HEK293 (cell line): ENCODE results near the gene PKMYT1.

ENCODE experiments used
- CTCF ChIP-seq: fragments of 450-650 bp; formaldehyde crosslinking; IDR thresholded peaks from 2 replicates; pipeline ENCODE4 v1.5.1; 2016; ENCODE audit warnings: missing biosample characterization, missing genetic modification characterization
- ELK4 ChIP-seq: IDR thresholded peaks from 2 replicates; pipeline ENCODE4 v1.6.1; 2011; ENCODE audit warnings: mild to moderate bottlenecking, low read depth, low read length, borderline replicate concordance
- PBX3 ChIP-seq: sonication (generic); formaldehyde crosslinking; IDR thresholded peaks from 2 replicates; pipeline ENCODE4 v1.8.1; 2022; ENCODE audit warnings: mild to moderate bottlenecking, moderate library complexity, missing genetic modification reagents
- PRDM10 ChIP-seq: fragments of 450-650 bp; formaldehyde crosslinking; IDR thresholded peaks from 2 replicates; pipeline ENCODE4 v1.5.1; 2016; ENCODE audit warnings: missing biosample characterization, missing genetic modification characterization
- ZNF148 ChIP-seq: fragments of 450-650 bp; formaldehyde crosslinking; IDR thresholded peaks from 2 replicates; pipeline ENCODE4 v1.5.0; 2017; ENCODE audit warnings: missing biosample characterization, missing genetic modification characterization, borderline replicate concordance
- ZNF354C ChIP-seq: fragments of 450-650 bp; formaldehyde crosslinking; IDR thresholded peaks from 2 replicates; pipeline ENCODE4 v1.5.1; 2016; ENCODE audit warnings: missing biosample characterization, missing genetic modification characterization, low read depth, borderline replicate concordance
- ZNF488 ChIP-seq: fragments of 450-650 bp; formaldehyde crosslinking; IDR thresholded peaks from 2 replicates; pipeline ENCODE4 v1.5.1; 2016; ENCODE audit warnings: missing biosample characterization, missing genetic modification characterization

GRCh38 chr16:2971985-2972784, 8.1 kb downstream of the PKMYT1 start:
- TF ChIP-seq ELK4 (no peak), ZNF488 (tag by site-specific recombination) (no peak), CTCF (tag by site-specific recombination) (no peak), PBX3 (CRISPR knock-in tag) (no peak), PRDM10 (no peak), ZNF148 (tag by site-specific recombination) (no peak), ZNF354C (tag by site-specific recombination) (no peak)
